ENCODE data around the gene AGAP1. TPM values are rescaled to one million over a fixed set of nuclear protein-coding genes. Genes with fewer than 3 reads are reported as not detected.

Gene AGAP1
- total RNA-seq, 4 donors from 2014 or later, result 33.7 to 39.9 (median 35.6) TPM

- no peak for DNase-seq (ENCODE audit: low spot score in 2 of 2)
- Histone ChIP-seq H3K4me3 (no peak overlapping the region), H3K4me1 (no peaks in the 10 kb centered on the region), H3K9me3 (no peaks in the 10 kb centered on the region), H3K27ac (no peak overlapping the region), H3K27me3 (no peaks in the 10 kb centered on the region), H3K36me3 (peaks cover 0 to 12% (median 0%) of the 10 kb centered on the region in 3 donors)
- no peak for TF ChIP-seq POLR2A (IDR thresholded peaks at IDR 0.05)
- 87 to 88% methylated on average over 8 of the region's 8 CpGs for WGBS, 2 donors
These were observed 462.6 kb downstream of the AGAP1 start for GRCh38 chr2:235956281-235956970.

- TF ChIP-seq EP300 (IDR thresholded peaks at IDR 0.05), result no peak
- TF ChIP-seq CTCF (IDR thresholded peaks at IDR 0.05), result no peak
- TF ChIP-seq POLR2A (IDR thresholded peaks at IDR 0.05), result no peak
- Histone ChIP-seq H3K4me3 (no peak overlapping the region), H3K36me3 (peaks cover 0 to 12% (median 0%) of the 10 kb centered on the region in 3 donors), H3K9me3 (no peaks in the 10 kb centered on the region), H3K27ac (no peak overlapping the region), H3K4me1 (no peaks in the 10 kb centered on the region), H3K27me3 (no peaks in the 10 kb centered on the region)
- no peak for DNase-seq (ENCODE audit: low spot score in 2 of 2)
- WGBS, 2 donors, result 88 to 92% methylated on average over 9 of the region's 9 CpGs
These were observed 463.4 kb downstream of the AGAP1 start for GRCh38 chr2:235957251-235957650.

- TF ChIP-seq CTCF (IDR thresholded peaks at IDR 0.05) (no peak), EP300 (IDR thresholded peaks at IDR 0.05) (no peak), POLR2A (IDR thresholded peaks at IDR 0.05) (no peak)
- no peak for DNase-seq (ENCODE audit: low spot score in 2 of 2)
- H3K9me3 ChIP-seq, result no peaks in the 10 kb centered on the region
- H3K27ac ChIP-seq, result no peak overlapping the region
- no peaks in the 10 kb centered on the region for H3K27me3 ChIP-seq
- H3K4me3 ChIP-seq, result no peak overlapping the region
- WGBS, 2 donors, result 83 to 90% methylated on average over 20 to 23 of the region's 23 CpGs
- H3K36me3 ChIP-seq, result peaks cover 0 to 12% (median 0%) of the 10 kb centered on the region in 3 donors
- H3K4me1 ChIP-seq, result no peaks in the 10 kb centered on the region
These were observed 464.5 kb downstream of the AGAP1 start for GRCh38 chr2:235958221-235958930.

GRCh38 chr2:235958931-235959410 lies 465.1 kb downstream of the AGAP1 start:
- Histone ChIP-seq H3K4me1 (no peaks in the 10 kb centered on the region), H3K27me3 (no peaks in the 10 kb centered on the region), H3K27ac (no peak overlapping the region), H3K4me3 (no peak overlapping the region), H3K36me3 (peaks cover 0 to 12% (median 0%) of the 10 kb centered on the region in 3 donors), H3K9me3 (no peaks in the 10 kb centered on the region)
- 83 to 86% methylated on average over 29 of the region's 29 CpGs for WGBS, 2 donors
- DNase-seq (ENCODE audit: low spot score in 2 of 2), result no peak
- TF ChIP-seq CTCF (IDR thresholded peaks at IDR 0.05) (no peak), EP300 (IDR thresholded peaks at IDR 0.05) (no peak), POLR2A (IDR thresholded peaks at IDR 0.05) (no peak)

GRCh38 chr2:235960011-235960715 lies 466.3 kb downstream of the AGAP1 start:
- Histone ChIP-seq H3K4me3 (no peak overlapping the region), H3K36me3 (peaks cover 0 to 9% (median 0%) of the 10 kb centered on the region in 3 donors), H3K27me3 (no peaks in the 10 kb centered on the region), H3K27ac (no peak overlapping the region), H3K4me1 (no peaks in the 10 kb centered on the region), H3K9me3 (no peaks in the 10 kb centered on the region)
- no peak for TF ChIP-seq EP300 (IDR thresholded peaks at IDR 0.05)
- TF ChIP-seq CTCF (IDR thresholded peaks at IDR 0.05), result no peak
- TF ChIP-seq POLR2A (IDR thresholded peaks at IDR 0.05), result no peak
- 87 to 89% methylated on average over 21 of the region's 21 CpGs for WGBS, 2 donors
- DNase-seq (ENCODE audit: low spot score in 2 of 2), result no peak
